H1 (cell line): Measurements from ENCODE around the gene OR13D1. TPM values are rescaled to one million over a fixed set of nuclear protein-coding genes. Genes with fewer than 3 reads are reported as not detected.

Source experiments
- CTCF ChIA-PET: fragments of 300-600 bp; sonication (Branson Sonifier 250); formaldehyde crosslinking; loops from one replicate; lab custom pipeline; 2021; ENCODE audit not compliant: partially characterized antibody; lab: Charles Lee
- POLR2A ChIA-PET: fragments of 300-600 bp; sonication (Branson Sonifier 250); formaldehyde crosslinking; loops from one replicate; lab custom pipeline; 2021; ENCODE audit warnings: inconsistent platforms; ENCODE audit not compliant: partially characterized antibody; lab: Charles Lee
- DNase-seq, 2 experiments: peaks; one replicate each; pipeline versions ENCODE4 v3.0.0 to v3.0.0-alpha.2; 2010 to 2022; ENCODE audit warnings: low spot score in 2 of 2, low read depth in 1 of 2, mixed read lengths in 1 of 2
- FAIRE-seq: peaks from 2 replicates; lab custom pipeline; 2011; peaks lifted over from hg19 to GRCh38; lab: Jason Lieb, UNC
- H2AFZ ChIP-seq: 2 replicates; pipeline ENCODE4 v1.8.1; 2012; ENCODE audit warnings: low read length, inconsistent platforms
- H2AK5ac ChIP-seq: 2 replicates; pipeline ENCODE4 v1.6.1; 2013; ENCODE audit warnings: low read depth, low read length
- H2BK120ac ChIP-seq: replicated peaks from 2 replicates; pipeline ENCODE3; 2013; ENCODE audit warnings: low read depth, low read length, inconsistent platforms
- H2BK12ac ChIP-seq: 2 replicates; pipeline ENCODE4 v1.6.1; 2013; ENCODE audit warnings: low read depth, low read length
- H2BK15ac ChIP-seq: 2 replicates; pipeline ENCODE4 v1.6.1; 2013; ENCODE audit warnings: low read length
- H2BK20ac ChIP-seq: 2 replicates; pipeline ENCODE4 v1.6.1; 2013; ENCODE audit warnings: low read length
- H2BK5ac ChIP-seq: 2 replicates; pipeline ENCODE4 v1.6.1; 2013; ENCODE audit warnings: low read depth, low read length
- H3K14ac ChIP-seq: 2 replicates; pipeline ENCODE4 v1.6.1; 2013; ENCODE audit warnings: inconsistent platforms; ENCODE audit not compliant: insufficient read length
- H3K18ac ChIP-seq: 2 replicates; pipeline ENCODE4 v1.6.1; 2013; ENCODE audit warnings: low read length; ENCODE audit errors: extremely low read depth
- H3K23ac ChIP-seq: 2 replicates; pipeline ENCODE4 v1.6.1; 2013; ENCODE audit warnings: inconsistent platforms; ENCODE audit not compliant: insufficient read length
- H3K23me2 ChIP-seq: 2 replicates; pipeline ENCODE4 v1.6.1; 2013; ENCODE audit warnings: low read depth, low read length
- H3K27ac ChIP-seq: 2 replicates; pipeline ENCODE4 v1.6.1; 2011; ENCODE audit warnings: low read depth, low read length, inconsistent platforms
- H3K27me3 ChIP-seq, 4 experiments: replicated peaks in 1 of 4; 1 replicate in 1 of 4; 2 replicates in 3 of 4; pipeline versions ENCODE4 v1.6.1 to v1.8.1; 2011 to 2013; ENCODE audit warnings: low read length in 3 of 4, mild to moderate bottlenecking in 3 of 4, inconsistent platforms in 2 of 4, mixed read lengths in 2 of 4, moderate library complexity in 1 of 4; ENCODE audit not compliant: control insufficient read depth in 3 of 4, insufficient read depth in 3 of 4; ENCODE audit errors: extremely low read depth in 1 of 4
- H3K36me3 ChIP-seq, 4 experiments: 2 replicates each; pipeline versions ENCODE4 v1.6.1 to v1.8.1; 2011 to 2013; ENCODE audit warnings: mild to moderate bottlenecking in 4 of 4, low read length in 3 of 4, moderate library complexity in 2 of 4, control low read depth in 1 of 4, inconsistent platforms in 1 of 4; ENCODE audit not compliant: insufficient read depth in 4 of 4, control insufficient read depth in 2 of 4
- H3K4ac ChIP-seq: replicated peaks from 2 replicates; pipeline ENCODE3; 2013; ENCODE audit warnings: low read length, low read depth, mixed read lengths, inconsistent platforms; ENCODE audit not compliant: insufficient read length
- H3K4me1 ChIP-seq, 4 experiments: replicated peaks in 1 of 4; 1 replicate in 1 of 4; 2 replicates in 3 of 4; pipeline versions ENCODE4 v1.6.1 to v1.8.1; 2011 to 2013; ENCODE audit warnings: low read length in 3 of 4, inconsistent platforms in 2 of 4, mixed read lengths in 1 of 4; ENCODE audit not compliant: insufficient read depth in 4 of 4, control insufficient read depth in 3 of 4
- H3K4me2 ChIP-seq, 2 experiments: 2 replicates each; pipeline versions ENCODE4 v1.6.1 to v1.8.1; 2011 to 2013; ENCODE audit warnings: low read depth in 2 of 2, low read length in 2 of 2, control low read depth in 1 of 2, inconsistent platforms in 1 of 2, mild to moderate bottlenecking in 1 of 2; ENCODE audit not compliant: insufficient read depth in 1 of 2
- H3K4me3 ChIP-seq, 4 experiments: fragments of 200-600, 300-600 bp in 1 of 4; sonication (generic), shearing (Covaris generic), sonication (Bioruptor Twin) in 1 of 4; 2 replicates each; pipeline versions ENCODE4 v1.5.1 to v1.8.1; 2011 to 2016; ENCODE audit warnings: low read length in 4 of 4, low read depth in 3 of 4, control low read depth in 2 of 4, inconsistent platforms in 2 of 4, mild to moderate bottlenecking in 2 of 4, mixed read lengths in 1 of 4, moderate library complexity in 1 of 4; ENCODE audit not compliant: insufficient read depth in 2 of 4; ENCODE audit errors: extremely low read depth in 1 of 4
- H3K56ac ChIP-seq: replicated peaks from 2 replicates; pipeline ENCODE3; 2013; ENCODE audit warnings: low read depth, mild to moderate bottlenecking, mixed read lengths, low read length, inconsistent platforms; ENCODE audit not compliant: insufficient read length
- H3K79me1 ChIP-seq: 2 replicates; pipeline ENCODE4 v1.6.1; 2013; ENCODE audit warnings: low read depth, low read length, control low read depth
- H3K79me2 ChIP-seq, 2 experiments: 2 replicates each; pipeline versions ENCODE4 v1.6.1 to v1.8.1; 2012 to 2013; ENCODE audit warnings: low read length in 2 of 2, mild to moderate bottlenecking in 2 of 2, inconsistent platforms in 1 of 2; ENCODE audit not compliant: insufficient read depth in 2 of 2, control insufficient read depth in 1 of 2
- H3K9ac ChIP-seq, 4 experiments: replicated peaks in 1 of 4; 1 replicate in 1 of 4; 2 replicates in 3 of 4; pipeline versions ENCODE4 v1.6.1 to v1.8.1; 2011 to 2013; ENCODE audit warnings: low read depth in 3 of 4, low read length in 3 of 4, control low read depth in 2 of 4, mild to moderate bottlenecking in 2 of 4, moderate library complexity in 2 of 4, inconsistent platforms in 1 of 4; ENCODE audit errors: extremely low read depth in 1 of 4
- H3K9me3 ChIP-seq, 2 experiments: 2 replicates each; pipeline versions ENCODE4 v1.6.1 to v1.8.1; 2012 to 2013; ENCODE audit warnings: mild to moderate bottlenecking in 2 of 2, moderate library complexity in 2 of 2, control low read depth in 1 of 2, inconsistent platforms in 1 of 2, low read depth in 1 of 2, low read length in 1 of 2, mixed read lengths in 1 of 2; ENCODE audit not compliant: insufficient read depth in 2 of 2
- H4K20me1 ChIP-seq, 2 experiments: replicated peaks in 1 of 2; 2 replicates each; pipeline versions ENCODE3 to v1.8.1; 2011 to 2013; ENCODE audit warnings: inconsistent platforms in 2 of 2, low read length in 2 of 2, mild to moderate bottlenecking in 1 of 2; ENCODE audit not compliant: insufficient read depth in 2 of 2, control insufficient read depth in 1 of 2
- H4K5ac ChIP-seq: 2 replicates; pipeline ENCODE4 v1.6.1; 2013; ENCODE audit warnings: low read length, low read depth, mixed read lengths, inconsistent platforms; ENCODE audit not compliant: insufficient read length
- H4K8ac ChIP-seq: 2 replicates; pipeline ENCODE4 v1.8.0; 2013; ENCODE audit warnings: mild to moderate bottlenecking, moderate library complexity, low read length, inconsistent platforms; ENCODE audit not compliant: insufficient read depth; ENCODE audit errors: extremely low read depth
- H4K91ac ChIP-seq: replicated peaks from 2 replicates; pipeline ENCODE3; 2013; ENCODE audit warnings: low read length, mixed read lengths, inconsistent platforms; ENCODE audit not compliant: insufficient read length
- WGBS, 2 experiments: shearing (Covaris generic) in 1 of 2; methylation state at CpG; one replicate each; pipeline versions ENCODE4 v1.1.6 to v1.1.7; 2013 to 2015; ENCODE audit warnings: low lambda C conversion rate in 2 of 2, mixed read lengths in 2 of 2, inconsistent platforms in 1 of 2, low coverage in 1 of 2, missing lambda C conversion rate in 1 of 2; ENCODE audit not compliant: insufficient replicate concordance in 2 of 2, insufficient coverage in 1 of 2, insufficient read length in 1 of 2; ENCODE audit errors: extremely low coverage in 1 of 2, missing lambda C conversion rate in 1 of 2; 5-methylcytosine and 5-hydroxymethylcytosine counted together
- polyA plus RNA-seq, 7 experiments: library from polyadenylated mRNA; depleted of rRNA in 3 of 7; stranded (reverse) in 5 of 7; unstranded in 2 of 7; fragments of >200 nt in 5 of 7; fragments of 200-250 nt in 2 of 7; gene quantifications; 1 replicate in 5 of 7; 2 replicates in 1 of 7; 4 replicates in 1 of 7; pipeline versions ENCODE4 v1.2.1 to v1.2.3, GENCODE V29; 2011 to 2013; ENCODE audit warnings: missing spikeins in 2 of 7, mixed read lengths in 2 of 7
- total RNA-seq: library from RNA; stranded (reverse); fragmentation: NEBNext Ultra II Directional; extraction: Animal tissue kit (Norgen Biotek cat#: 25700); gene quantifications from 2 replicates; pipeline ENCODE4 v1.2.1, GENCODE V29; 2021
- TF ChIP-seq, protein P1 (sequence below): IDR thresholded peaks from 2 replicates; pipeline ENCODE4 v1.6.1; 2012; ENCODE audit warnings: low read length, inconsistent platforms

OR13D1 gene
- total and polyA plus RNA-seq, 2 of the 8 experiments (the other 6 are each of a cell fraction or from before 2014, with no cell fraction given) = not detected

GRCh38 chr9:104738452-104738851 lies 44.1 kb downstream of the OR13D1 start:
- Histone ChIP-seq H3K9ac (no peak overlapping the region), H3K14ac (no peak overlapping the region), H4K5ac (no peak overlapping the region), H4K20me1 (no peaks in the 10 kb centered on the region), H4K91ac (no peak overlapping the region), H3K4me2 (no peak overlapping the region), H3K23me2 (no peaks in the 10 kb centered on the region), H2BK12ac (no peak overlapping the region), H3K79me1 (no peaks in the 10 kb centered on the region), H3K79me2 (no peaks in the 10 kb centered on the region), H3K4me3 (no peak overlapping the region), H3K4ac (no peak overlapping the region), H2BK20ac (no peak overlapping the region), H3K23ac (no peak overlapping the region), H2BK120ac (no peak overlapping the region), H4K8ac (no peak overlapping the region), H3K27ac (no peak overlapping the region), H2AFZ (no peak overlapping the region), H3K36me3 (no peaks in the 10 kb centered on the region), H2BK5ac (no peak overlapping the region), H2BK15ac (no peak overlapping the region), H3K4me1 (no peaks in the 10 kb centered on the region), H2AK5ac (no peak overlapping the region), H3K9me3 (no peaks in the 10 kb centered on the region), H3K27me3 (no peaks in the 10 kb centered on the region), H3K18ac (no peak overlapping the region), H3K56ac (no peak overlapping the region)
- WGBS, 2 experiments = 95% methylated on average over 2 of the region's 3 CpGs; no CpG with 5 or more reads in 1 of the 2 experiments
- TF ChIP-seq, protein P1, sequence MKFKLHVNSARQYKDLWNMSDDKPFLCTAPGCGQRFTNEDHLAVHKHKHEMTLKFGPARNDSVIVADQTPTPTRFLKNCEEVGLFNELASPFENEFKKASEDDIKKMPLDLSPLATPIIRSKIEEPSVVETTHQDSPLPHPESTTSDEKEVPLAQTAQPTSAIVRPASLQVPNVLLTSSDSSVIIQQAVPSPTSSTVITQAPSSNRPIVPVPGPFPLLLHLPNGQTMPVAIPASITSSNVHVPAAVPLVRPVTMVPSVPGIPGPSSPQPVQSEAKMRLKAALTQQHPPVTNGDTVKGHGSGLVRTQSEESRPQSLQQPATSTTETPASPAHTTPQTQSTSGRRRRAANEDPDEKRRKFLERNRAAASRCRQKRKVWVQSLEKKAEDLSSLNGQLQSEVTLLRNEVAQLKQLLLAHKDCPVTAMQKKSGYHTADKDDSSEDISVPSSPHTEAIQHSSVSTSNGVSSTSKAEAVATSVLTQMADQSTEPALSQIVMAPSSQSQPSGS = no peak
- no peak for DNase-seq
- ChIA-PET CTCF (no interaction called here), POLR2A (no interaction called here)
- FAIRE-seq = no peak
